GM23338 (cell line): ENCODE data around the gene PCK2. TPM values are rescaled to one million over a fixed set of nuclear protein-coding genes. Genes with fewer than 3 reads are reported as not detected.

Experiments used
- ATAC-seq: fragments of 200-7000 bp; cut with Tn5 transposase; 3 replicates; pipeline ENCODE4 v1.9.1; 2020
- DNase-seq: peaks from one replicate; pipeline ENCODE4 v3.0.0-alpha.2; 2015; ENCODE audit warnings: low spot score
- H2AFZ ChIP-seq: fragments of 200-600 bp; sonication (generic); 2 replicates; pipeline ENCODE4 v1.8.0; 2016; ENCODE audit warnings: antibody characterized with exemption, mild to moderate bottlenecking, moderate library complexity
- H3F3A ChIP-seq: fragments of 200-600 bp; sonication (generic); replicated peaks from 2 replicates; pipeline ENCODE4 v1.8.0; 2017; ENCODE audit warnings: antibody characterized with exemption, mixed run types, low read depth
- H3K27ac ChIP-seq: fragments of 200-600 bp; sonication (generic); 2 replicates; pipeline ENCODE4 v1.6.1; 2016; ENCODE audit warnings: low read depth
- H3K27me3 ChIP-seq: fragments of 200-600 bp; sonication (generic); 2 replicates; pipeline ENCODE4 v1.8.0; 2016; ENCODE audit warnings: mild to moderate bottlenecking, mixed run types, moderate library complexity; ENCODE audit not compliant: insufficient read depth
- H3K36me3 ChIP-seq: fragments of 200-600 bp; sonication (generic); 2 replicates; pipeline ENCODE4 v1.8.0; 2016; ENCODE audit warnings: mild to moderate bottlenecking; ENCODE audit not compliant: insufficient read depth
- H3K4me1 ChIP-seq: fragments of 200-600 bp; sonication (generic); 2 replicates; pipeline ENCODE4 v1.8.0; 2016; ENCODE audit warnings: mild to moderate bottlenecking, moderate library complexity; ENCODE audit not compliant: insufficient read depth
- H3K4me2 ChIP-seq: fragments of 200-600 bp; sonication (generic); 2 replicates; pipeline ENCODE4 v1.7.1; 2017; ENCODE audit warnings: mixed run types
- H3K4me3 ChIP-seq: fragments of 200-600 bp; sonication (generic); 2 replicates; pipeline ENCODE4 v1.6.1; 2016; ENCODE audit warnings: mixed run types
- H3K79me2 ChIP-seq: fragments of 200-600 bp; sonication (generic); replicated peaks from 2 replicates; pipeline ENCODE4 v1.8.0; 2017; ENCODE audit warnings: mild to moderate bottlenecking; ENCODE audit not compliant: insufficient read depth
- H3K9me2 ChIP-seq: fragments of 200-600 bp; sonication (generic); 2 replicates; pipeline ENCODE4 v1.8.0; 2017; ENCODE audit not compliant: insufficient read depth
- H4K20me1 ChIP-seq: fragments of 200-600 bp; sonication (generic); replicated peaks from 2 replicates; pipeline ENCODE4 v1.8.0; 2017; ENCODE audit warnings: mild to moderate bottlenecking; ENCODE audit not compliant: insufficient read depth
- H3K27ac Mint-ChIP-seq: 2 replicates; pipeline ENCODE4 v1.8.0; 2020; ENCODE audit warnings: inconsistent platforms, mild to moderate bottlenecking, moderate library complexity, mixed read lengths
- H3K27me3 Mint-ChIP-seq: 3 replicates; pipeline ENCODE4 v1.8.0; 2022; ENCODE audit warnings: low read depth, mild to moderate bottlenecking, moderate library complexity, mixed read lengths, inconsistent platforms; ENCODE audit not compliant: insufficient read depth, poor library complexity
- H3K36me3 Mint-ChIP-seq: 3 replicates; pipeline ENCODE4 v1.8.0; 2021; ENCODE audit warnings: low read depth, mild to moderate bottlenecking, inconsistent platforms, moderate library complexity, mixed read lengths
- H3K4me1 Mint-ChIP-seq: 3 replicates; pipeline ENCODE4 v1.8.0; 2020; ENCODE audit warnings: mild to moderate bottlenecking, inconsistent platforms, mixed read lengths
- H3K4me3 Mint-ChIP-seq: 3 replicates; pipeline ENCODE4 v1.8.0; 2021; ENCODE audit warnings: moderate library complexity, mild to moderate bottlenecking, inconsistent platforms, mixed read lengths
- H3K9me3 Mint-ChIP-seq: 3 replicates; pipeline ENCODE4 v1.8.0; 2020; ENCODE audit warnings: moderate library complexity, mild to moderate bottlenecking, inconsistent platforms, mixed read lengths
- EZH2phosphoT487 ChIP-seq: fragments of 200-600 bp; sonication (generic); IDR thresholded peaks from one replicate; pipeline ENCODE4 v1.8.1; 2018; ENCODE audit warnings: antibody characterized with exemption; ENCODE audit not compliant: unreplicated experiment
- POLR2AphosphoS5 ChIP-seq: IDR thresholded peaks from 2 replicates; pipeline ENCODE4 v1.6.1; 2016; ENCODE audit warnings: antibody characterized with exemption, low read depth
- STAT1 ChIP-seq: IDR thresholded peaks from one replicate; pipeline ENCODE4 v1.6.1; 2016; ENCODE audit warnings: antibody characterized with exemption; ENCODE audit not compliant: unreplicated experiment
- ZNF331 ChIP-seq: fragments of 250-450 bp; sonication (Bioruptor Pico); IDR thresholded peaks from 2 replicates; pipeline ENCODE4 v1.5.0; 2020; ENCODE audit warnings: low read depth, mild to moderate bottlenecking, moderate library complexity
- polyA plus RNA-seq: library from polyadenylated mRNA; unstranded; fragments of >200 nt; fragmentation: Nextera tagmentation; extraction: Ambion mirVana; gene quantifications from 2 replicates; pipeline ENCODE4 v1.2.1, GENCODE V29; 2016
- total RNA-seq: library from RNA; depleted of rRNA; stranded (reverse); fragments of >200 nt; shearing (Covaris generic); gene quantifications from 2 replicates; pipeline ENCODE4 v1.2.3, GENCODE V29; 2014
- TF ChIP-seq, protein P1 (sequence below): IDR thresholded peaks from 2 replicates; pipeline ENCODE4 v1.6.1; 2016; ENCODE audit warnings: antibody characterized with exemption
- TF ChIP-seq, protein P2 (sequence below): fragments of 250-450 bp; sonication (Bioruptor Pico); IDR thresholded peaks from 2 replicates; pipeline ENCODE4 v1.5.0; 2020; ENCODE audit warnings: mild to moderate bottlenecking, moderate library complexity
- TF ChIP-seq, protein P3 (sequence below), 2 experiments: fragments of 200-600 bp in 1 of 2; sonication (generic) in 1 of 2; conservative IDR thresholded peaks; 2 replicates each; pipeline versions ENCODE4 v1.5.1 to v1.6.1; 2016 to 2017; ENCODE audit warnings: antibody characterized with exemption in 2 of 2, low read depth in 2 of 2, mild to moderate bottlenecking in 2 of 2, moderate library complexity in 1 of 2

The PCK2 gene
- total and polyA plus RNA-seq, 2 experiments from 2014 or later = 53.5 to 103 TPM

DNA sequence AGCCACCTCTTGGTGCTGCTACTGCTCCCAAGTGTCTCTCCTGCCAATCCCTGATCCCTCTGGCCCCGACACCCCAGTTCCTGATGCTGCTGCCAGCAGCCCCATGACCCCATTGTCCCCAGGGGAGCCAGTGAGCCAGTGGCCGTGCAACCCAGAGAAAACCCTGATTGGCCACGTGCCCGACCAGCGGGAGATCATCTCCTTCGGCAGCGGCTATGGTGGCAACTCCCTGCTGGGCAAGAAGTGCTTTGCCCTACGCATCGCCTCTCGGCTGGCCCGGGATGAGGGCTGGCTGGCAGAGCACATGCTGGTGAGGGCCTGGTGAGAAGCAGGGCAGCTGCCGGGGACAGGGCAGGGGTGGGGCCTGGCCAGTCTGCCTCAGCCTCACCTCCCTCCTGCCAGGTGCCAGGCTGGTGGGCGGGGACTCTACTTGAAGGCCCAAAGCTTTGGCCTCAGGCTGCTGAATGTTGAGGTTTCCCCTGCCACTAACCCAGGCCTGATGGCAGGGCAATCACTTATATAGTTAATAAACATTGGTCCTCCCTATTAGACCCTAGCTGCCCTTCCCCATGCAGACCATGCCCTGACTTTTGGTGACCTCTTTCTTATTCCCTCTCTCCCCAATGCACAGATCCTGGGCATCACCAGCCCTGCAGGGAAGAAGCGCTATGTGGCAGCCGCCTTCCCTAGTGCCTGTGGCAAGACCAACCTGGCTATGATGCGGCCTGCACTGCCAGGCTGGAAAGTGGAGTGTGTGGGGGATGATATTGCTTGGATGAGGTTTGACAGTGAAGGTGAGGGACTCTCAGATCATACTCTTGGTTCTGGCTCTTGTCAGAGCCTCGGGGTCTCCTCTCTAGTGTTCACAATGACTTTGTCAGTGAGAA is 5.1 kb downstream of the PCK2 start:
- H3K9me3 Mint-ChIP-seq = peaks cover 8% of the 10 kb centered on the region
- Histone ChIP-seq H2AFZ (no peak overlapping the region), H3K36me3 (peaks cover 25% of the 10 kb centered on the region), H4K20me1 (peaks cover 5% of the 10 kb centered on the region; the same call in 1 of the 2 replicates), H3K9me2 (no peaks in the 10 kb centered on the region), H3F3A (0 out of 2 replicates have a peak, but pooled peaks cover 10% of the 10 kb centered on the region), H3K27ac (no peak overlapping the region), H3K4me1 (peaks cover 8% of the 10 kb centered on the region), H3K79me2 (peaks cover 22% of the 10 kb centered on the region), H3K4me3 (no peak overlapping the region), H3K27me3 (no peaks in the 10 kb centered on the region), H3K4me2 (no peak overlapping the region)
- DNase-seq (no peak), ATAC-seq (no peak)
- no peak overlapping the region for H3K4me3 Mint-ChIP-seq
- TF ChIP-seq, protein P1, sequence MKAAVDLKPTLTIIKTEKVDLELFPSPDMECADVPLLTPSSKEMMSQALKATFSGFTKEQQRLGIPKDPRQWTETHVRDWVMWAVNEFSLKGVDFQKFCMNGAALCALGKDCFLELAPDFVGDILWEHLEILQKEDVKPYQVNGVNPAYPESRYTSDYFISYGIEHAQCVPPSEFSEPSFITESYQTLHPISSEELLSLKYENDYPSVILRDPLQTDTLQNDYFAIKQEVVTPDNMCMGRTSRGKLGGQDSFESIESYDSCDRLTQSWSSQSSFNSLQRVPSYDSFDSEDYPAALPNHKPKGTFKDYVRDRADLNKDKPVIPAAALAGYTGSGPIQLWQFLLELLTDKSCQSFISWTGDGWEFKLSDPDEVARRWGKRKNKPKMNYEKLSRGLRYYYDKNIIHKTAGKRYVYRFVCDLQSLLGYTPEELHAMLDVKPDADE = no peak
- TF ChIP-seq, protein P2, sequence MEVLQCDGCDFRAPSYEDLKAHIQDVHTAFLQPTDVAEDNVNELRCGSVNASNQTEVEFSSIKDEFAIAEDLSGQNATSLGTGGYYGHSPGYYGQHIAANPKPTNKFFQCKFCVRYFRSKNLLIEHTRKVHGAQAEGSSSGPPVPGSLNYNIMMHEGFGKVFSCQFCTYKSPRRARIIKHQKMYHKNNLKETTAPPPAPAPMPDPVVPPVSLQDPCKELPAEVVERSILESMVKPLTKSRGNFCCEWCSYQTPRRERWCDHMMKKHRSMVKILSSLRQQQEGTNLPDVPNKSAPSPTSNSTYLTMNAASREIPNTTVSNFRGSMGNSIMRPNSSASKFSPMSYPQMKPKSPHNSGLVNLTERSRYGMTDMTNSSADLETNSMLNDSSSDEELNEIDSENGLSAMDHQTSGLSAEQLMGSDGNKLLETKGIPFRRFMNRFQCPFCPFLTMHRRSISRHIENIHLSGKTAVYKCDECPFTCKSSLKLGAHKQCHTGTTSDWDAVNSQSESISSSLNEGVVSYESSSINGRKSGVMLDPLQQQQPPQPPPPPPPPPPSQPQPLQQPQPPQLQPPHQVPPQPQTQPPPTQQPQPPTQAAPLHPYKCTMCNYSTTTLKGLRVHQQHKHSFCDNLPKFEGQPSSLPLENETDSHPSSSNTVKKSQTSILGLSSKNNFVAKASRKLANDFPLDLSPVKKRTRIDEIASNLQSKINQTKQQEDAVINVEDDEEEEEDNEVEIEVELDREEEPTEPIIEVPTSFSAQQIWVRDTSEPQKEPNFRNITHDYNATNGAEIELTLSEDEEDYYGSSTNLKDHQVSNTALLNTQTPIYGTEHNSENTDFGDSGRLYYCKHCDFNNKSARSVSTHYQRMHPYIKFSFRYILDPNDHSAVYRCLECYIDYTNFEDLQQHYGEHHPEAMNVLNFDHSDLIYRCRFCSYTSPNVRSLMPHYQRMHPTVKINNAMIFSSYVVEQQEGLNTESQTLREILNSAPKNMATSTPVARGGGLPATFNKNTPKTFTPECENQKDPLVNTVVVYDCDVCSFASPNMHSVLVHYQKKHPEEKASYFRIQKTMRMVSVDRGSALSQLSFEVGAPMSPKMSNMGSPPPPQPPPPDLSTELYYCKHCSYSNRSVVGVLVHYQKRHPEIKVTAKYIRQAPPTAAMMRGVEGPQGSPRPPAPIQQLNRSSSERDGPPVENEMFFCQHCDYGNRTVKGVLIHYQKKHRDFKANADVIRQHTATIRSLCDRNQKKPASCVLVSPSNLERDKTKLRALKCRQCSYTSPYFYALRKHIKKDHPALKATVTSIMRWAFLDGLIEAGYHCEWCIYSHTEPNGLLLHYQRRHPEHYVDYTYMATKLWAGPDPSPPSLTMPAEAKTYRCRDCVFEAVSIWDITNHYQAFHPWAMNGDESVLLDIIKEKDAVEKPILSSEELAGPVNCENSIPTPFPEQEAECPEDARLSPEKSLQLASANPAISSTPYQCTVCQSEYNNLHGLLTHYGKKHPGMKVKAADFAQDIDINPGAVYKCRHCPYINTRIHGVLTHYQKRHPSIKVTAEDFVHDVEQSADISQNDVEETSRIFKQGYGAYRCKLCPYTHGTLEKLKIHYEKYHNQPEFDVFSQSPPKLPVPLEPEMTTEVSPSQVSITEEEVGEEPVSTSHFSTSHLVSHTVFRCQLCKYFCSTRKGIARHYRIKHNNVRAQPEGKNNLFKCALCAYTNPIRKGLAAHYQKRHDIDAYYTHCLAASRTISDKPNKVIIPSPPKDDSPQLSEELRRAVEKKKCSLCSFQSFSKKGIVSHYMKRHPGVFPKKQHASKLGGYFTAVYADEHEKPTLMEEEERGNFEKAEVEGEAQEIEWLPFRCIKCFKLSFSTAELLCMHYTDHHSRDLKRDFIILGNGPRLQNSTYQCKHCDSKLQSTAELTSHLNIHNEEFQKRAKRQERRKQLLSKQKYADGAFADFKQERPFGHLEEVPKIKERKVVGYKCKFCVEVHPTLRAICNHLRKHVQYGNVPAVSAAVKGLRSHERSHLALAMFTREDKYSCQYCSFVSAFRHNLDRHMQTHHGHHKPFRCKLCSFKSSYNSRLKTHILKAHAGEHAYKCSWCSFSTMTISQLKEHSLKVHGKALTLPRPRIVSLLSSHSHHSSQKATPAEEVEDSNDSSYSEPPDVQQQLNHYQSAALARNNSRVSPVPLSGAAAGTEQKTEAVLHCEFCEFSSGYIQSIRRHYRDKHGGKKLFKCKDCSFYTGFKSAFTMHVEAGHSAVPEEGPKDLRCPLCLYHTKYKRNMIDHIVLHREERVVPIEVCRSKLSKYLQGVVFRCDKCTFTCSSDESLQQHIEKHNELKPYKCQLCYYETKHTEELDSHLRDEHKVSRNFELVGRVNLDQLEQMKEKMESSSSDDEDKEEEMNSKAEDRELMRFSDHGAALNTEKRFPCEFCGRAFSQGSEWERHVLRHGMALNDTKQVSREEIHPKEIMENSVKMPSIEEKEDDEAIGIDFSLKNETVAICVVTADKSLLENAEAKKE = no peak
- TF ChIP-seq ZNF331 (CRISPR knock-in tag) (no peak), STAT1 (no peak), EZH2phosphoT487 (no peak), POLR2AphosphoS5 (no peak; the same call in 1 of the 2 replicates)
- TF ChIP-seq, protein P3, sequence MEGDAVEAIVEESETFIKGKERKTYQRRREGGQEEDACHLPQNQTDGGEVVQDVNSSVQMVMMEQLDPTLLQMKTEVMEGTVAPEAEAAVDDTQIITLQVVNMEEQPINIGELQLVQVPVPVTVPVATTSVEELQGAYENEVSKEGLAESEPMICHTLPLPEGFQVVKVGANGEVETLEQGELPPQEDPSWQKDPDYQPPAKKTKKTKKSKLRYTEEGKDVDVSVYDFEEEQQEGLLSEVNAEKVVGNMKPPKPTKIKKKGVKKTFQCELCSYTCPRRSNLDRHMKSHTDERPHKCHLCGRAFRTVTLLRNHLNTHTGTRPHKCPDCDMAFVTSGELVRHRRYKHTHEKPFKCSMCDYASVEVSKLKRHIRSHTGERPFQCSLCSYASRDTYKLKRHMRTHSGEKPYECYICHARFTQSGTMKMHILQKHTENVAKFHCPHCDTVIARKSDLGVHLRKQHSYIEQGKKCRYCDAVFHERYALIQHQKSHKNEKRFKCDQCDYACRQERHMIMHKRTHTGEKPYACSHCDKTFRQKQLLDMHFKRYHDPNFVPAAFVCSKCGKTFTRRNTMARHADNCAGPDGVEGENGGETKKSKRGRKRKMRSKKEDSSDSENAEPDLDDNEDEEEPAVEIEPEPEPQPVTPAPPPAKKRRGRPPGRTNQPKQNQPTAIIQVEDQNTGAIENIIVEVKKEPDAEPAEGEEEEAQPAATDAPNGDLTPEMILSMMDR (conservative IDR thresholded peaks at IDR 0.05; ENCODE audit: low read depth in 2 of 2) = no peak
- H3K36me3 Mint-ChIP-seq = peaks cover 90% of the 10 kb centered on the region
- H3K27ac Mint-ChIP-seq = no peak overlapping the region
- H3K4me1 Mint-ChIP-seq = peaks cover 12% of the 10 kb centered on the region
- H3K27me3 Mint-ChIP-seq = peaks cover 11% of the 10 kb centered on the region
